ENCODE results near the gene RPP40. TPM values are rescaled to one million over a fixed set of nuclear protein-coding genes. Genes with fewer than 3 reads are reported as not detected.

RPP40 gene
- total and polyA plus RNA-seq, 2 of the 8 experiments (the other 6 are each of a cell fraction or from before 2014, with no cell fraction given): 7.0 to 15.7 TPM

DNA sequence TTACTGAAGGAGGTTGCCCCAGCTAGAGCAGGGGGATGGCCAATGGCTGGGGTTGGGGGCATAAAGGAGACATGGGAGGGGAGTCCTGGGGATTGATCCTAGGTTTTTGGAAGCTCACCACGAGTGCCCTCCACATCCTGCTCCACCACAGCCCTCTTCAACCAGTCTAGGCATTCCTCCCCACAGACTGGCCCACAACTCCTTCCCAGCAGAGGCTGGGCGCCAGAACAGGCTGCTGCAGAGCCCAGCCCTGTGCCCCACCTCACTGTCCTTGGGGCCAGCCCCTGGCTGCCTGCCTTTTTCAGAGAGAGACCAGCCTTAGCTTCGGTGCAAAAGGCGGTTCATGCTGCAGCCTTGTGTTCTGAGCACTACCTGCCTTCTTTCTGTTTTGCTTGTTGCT is 16.4 kb downstream of the RPP40 start (continued):
- TF ChIP-seq TCF12 (IDR thresholded peaks at IDR 0.05; ENCODE audit: low read depth, low read length) (no peak), MAFK (IDR thresholded peaks at IDR 0.05; ENCODE audit: low read depth, low read length) (no peak), TAF7 (optimal IDR thresholded peaks at IDR 0.05; ENCODE audit: borderline replicate concordance, low read depth, low read length) (no peak)
